HFF-Myc (cell line): ENCODE measurements around the gene HCRT.

Experiments
- DNase-seq: peaks from one replicate; pipeline ENCODE4 v3.0.0-alpha.2; 2011; ENCODE audit warnings: low read depth; ENCODE audit errors: extremely low read depth
- H3K4me3 ChIP-seq: replicated peaks from 2 replicates; pipeline ENCODE4 v1.5.1; 2011; ENCODE audit warnings: low read depth, mild to moderate bottlenecking, control low read depth, low read length
- CTCF ChIP-seq: IDR thresholded peaks from 2 replicates; pipeline ENCODE4 v1.5.1; 2012; ENCODE audit warnings: mild to moderate bottlenecking, low read depth, low read length, control low read depth; ENCODE audit errors: missing control alignments

HCRT gene

GRCh38 chr17:42167807-42168206, 17.4 kb downstream of the HCRT start:
- DNase-seq, result no peak
- no peak for TF ChIP-seq CTCF
- H3K4me3 ChIP-seq, result no peak overlapping the region

GRCh38 chr17:42166196-42166763, 19.0 kb downstream of the HCRT start:
- DNase-seq, result no peak
- H3K4me3 ChIP-seq, result no peak overlapping the region
- TF ChIP-seq CTCF, result no peak

- no peak for TF ChIP-seq CTCF
- no peak overlapping the region for H3K4me3 ChIP-seq
- DNase-seq, result no peak
These were observed 19.5 kb downstream of the HCRT start for GRCh38 chr17:42165751-42166150.

GRCh38 chr17:42163696-42164407, 21.4 kb downstream of the HCRT start:
- no peak overlapping the region for H3K4me3 ChIP-seq
- TF ChIP-seq CTCF, result no peak
- no peak for DNase-seq

- DNase-seq, result no peak
- no peak overlapping the region for H3K4me3 ChIP-seq
- TF ChIP-seq CTCF, result peak; percentile 66
These were observed 22.1 kb downstream of the HCRT start for GRCh38 chr17:42163113-42163512.

GRCh38 chr17:42160531-42160910, 24.7 kb downstream of the HCRT start:
- no peak for TF ChIP-seq CTCF
- no peak overlapping the region for H3K4me3 ChIP-seq
- DNase-seq, result no peak
